Embryonic facial prominence (tissue), 1 donor: ENCODE data around the gene TPM1.

Experiments used
- DNase-seq: peaks from one replicate; pipeline ENCODE4 v3.0.0-alpha.2; 2016; ENCODE audit errors: extremely low spot score

TPM1 gene

GRCh38 chr15:63016234-63016633 is 26.3 kb upstream of the TPM1 start:
- no peak for DNase-seq

DNA sequence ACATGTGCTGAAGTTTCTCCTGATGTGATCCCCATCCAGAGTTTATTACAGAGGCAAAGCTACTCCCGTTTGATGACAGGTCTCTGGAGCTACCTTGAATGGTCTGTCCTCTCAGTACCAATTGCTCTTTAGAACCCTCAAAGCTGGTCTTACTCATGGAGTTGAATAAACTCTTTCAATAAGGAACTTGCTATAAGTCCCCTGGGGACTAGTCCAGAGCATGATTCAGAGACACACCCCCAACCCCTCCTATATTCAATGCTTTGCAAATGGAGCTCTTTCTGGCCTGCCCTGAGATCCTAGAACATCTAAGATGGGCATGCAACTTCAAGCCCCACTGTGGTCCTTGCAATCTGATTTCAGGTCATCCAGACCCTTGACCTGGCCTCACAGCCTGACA is 23.9 kb upstream of the TPM1 start:
- DNase-seq: no peak

DNA sequence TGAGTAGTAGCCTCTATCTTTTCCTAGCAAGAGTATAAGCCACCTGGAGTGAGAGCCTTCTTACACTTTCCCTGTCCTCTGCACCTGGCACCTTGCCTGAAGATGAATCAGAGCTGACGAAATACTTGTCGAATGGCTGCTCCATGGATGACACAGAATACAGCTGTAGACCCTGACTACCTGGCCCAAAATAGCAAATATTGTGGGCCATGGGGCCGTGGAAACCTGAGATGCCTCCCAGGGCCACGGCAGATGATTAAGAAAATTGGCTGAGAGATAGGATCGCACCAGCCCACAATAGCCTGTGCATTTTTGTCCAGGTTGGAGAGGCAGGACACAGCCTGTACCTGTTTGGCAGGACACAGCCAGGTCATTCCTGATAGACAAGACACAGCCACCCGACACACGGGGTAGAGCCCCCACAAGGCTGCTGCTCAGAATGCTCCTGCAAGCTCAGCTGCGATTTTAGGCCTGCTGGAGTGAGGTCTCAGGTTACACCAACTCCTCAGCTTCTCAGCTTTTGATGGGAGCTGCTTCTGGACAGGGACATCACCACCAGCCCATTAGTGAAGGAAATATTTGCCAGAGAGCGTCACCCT is 22.9 kb upstream of the TPM1 start:
- no peak for DNase-seq

GRCh38 chr15:63020128-63020527 is 22.4 kb upstream of the TPM1 start:
- DNase-seq: no peak

- no peak for DNase-seq
Measured at GRCh38 chr15:63020759-63021430, 21.7 kb upstream of the TPM1 start.

- no peak for DNase-seq
Measured at GRCh38 chr15:63022181-63022580, 20.4 kb upstream of the TPM1 start.

- DNase-seq: no peak
Measured at GRCh38 chr15:63022663-63023062, 19.9 kb upstream of the TPM1 start.

DNA sequence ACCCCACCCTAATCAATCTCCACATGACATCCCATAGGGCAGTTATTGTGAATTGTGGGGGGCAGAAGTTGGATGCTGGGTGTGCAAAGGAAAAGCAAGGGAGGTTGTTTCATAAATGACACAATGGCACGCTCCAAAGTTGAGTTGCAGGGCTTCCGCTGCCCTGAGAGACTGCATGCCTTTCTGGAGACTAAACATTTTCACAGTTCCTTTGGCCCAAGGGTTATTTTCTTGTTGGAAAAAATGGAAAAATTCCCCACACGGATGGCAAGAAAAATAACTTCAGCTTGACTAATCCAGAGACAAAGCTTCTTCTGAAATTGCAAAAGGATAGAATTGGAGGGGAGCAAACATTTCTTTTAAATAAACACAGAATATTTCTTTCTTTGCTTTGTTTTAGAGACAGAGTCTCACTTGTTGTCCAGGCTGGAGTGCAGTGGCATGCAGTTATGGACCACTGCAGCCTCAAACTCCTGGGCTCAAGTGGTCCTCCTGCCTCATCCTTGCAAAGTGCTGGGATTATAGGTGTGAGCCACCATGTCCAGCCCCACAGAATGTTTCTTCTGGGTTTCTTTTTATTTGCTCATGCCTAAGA is 19.1 kb upstream of the TPM1 start:
- no peak for DNase-seq

DNA sequence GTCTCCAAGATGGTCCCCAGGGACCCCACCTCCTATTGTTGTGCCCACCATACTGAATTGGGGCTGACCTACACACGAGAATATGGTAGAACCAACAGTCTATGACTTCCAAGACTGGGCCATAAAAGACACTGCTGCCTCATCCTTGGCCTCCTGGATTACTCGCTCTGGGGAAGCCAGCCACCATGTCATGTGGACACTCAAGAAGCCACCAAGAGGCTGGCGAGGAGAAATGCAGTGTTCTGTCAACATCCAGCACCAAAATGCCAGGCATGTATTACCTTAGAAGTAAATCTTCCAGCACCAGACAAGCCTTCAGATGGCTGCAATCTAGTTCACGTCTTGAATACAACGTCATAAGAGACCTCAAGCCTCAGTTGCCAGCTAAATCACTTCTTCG is 17.1 kb upstream of the TPM1 start:
- DNase-seq: no peak

DNA sequence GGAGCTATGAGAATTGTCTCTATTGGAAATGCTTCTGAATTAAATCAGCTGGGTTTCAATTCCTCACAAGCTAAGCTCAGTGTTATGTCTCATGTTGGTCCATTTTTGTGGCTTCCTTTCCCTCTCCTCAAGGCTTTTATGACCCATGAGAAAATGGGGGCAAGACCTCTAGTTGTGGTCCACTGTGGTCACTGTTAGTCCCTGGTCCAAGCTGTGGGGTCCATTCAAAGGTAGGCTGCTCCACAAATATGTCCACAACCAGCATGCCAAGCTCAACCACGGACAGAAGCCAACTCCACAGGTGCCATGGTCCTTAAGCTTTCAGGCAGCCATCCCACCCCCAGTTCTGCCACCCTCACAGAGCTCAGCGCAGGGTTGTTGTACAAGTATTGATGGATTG is 14.9 kb upstream of the TPM1 start:
- DNase-seq: no peak

DNA sequence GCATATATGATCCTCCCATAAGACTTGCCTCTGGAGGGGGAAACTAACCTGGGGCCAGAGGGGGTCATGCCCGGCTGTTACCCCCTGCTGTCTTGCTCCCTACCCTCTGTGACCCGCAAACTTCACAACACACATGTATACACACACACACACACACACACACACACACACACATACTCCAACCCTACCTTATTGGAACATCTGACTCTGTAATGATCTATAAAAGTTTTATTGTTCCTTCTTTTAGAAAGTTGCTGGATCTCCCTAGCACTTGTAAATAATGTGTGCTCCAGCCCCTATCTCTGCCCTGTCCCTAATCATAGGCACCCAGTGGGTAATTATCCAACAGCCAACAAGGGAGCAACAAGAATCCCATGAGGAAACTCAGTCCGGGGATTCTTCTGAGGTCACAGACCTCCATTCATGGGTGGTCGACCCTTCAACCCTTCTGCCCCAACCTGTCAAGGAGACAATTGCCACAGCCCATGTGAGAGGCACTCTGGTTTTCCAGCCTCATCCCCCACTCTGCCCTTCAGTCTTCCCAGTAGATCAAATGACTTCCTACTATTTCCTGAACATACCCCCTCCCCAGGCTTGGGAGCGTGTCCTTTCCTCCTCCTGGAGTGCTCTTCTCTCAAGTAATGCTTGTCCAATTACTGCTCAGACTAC is 14.0 kb upstream of the TPM1 start:
- no peak for DNase-seq

DNA sequence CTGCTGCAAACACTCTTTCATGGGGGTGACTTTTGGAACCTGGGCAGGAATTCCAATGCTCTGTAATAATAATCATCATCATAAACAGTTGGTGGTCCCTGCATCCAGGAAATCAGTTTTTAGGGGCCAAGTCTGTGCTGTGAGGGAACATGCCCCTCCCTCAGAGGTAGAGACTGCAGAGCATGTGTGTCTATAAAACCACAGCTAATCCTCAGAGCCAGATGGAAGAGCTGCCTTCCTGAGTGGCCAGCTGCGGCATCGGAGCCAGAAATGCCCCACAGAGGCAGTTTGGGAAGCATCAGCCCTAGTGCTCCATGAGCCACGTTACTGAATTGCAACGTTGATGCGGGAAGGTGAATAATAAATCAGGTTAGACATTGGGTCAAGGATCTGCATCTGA is 12.9 kb upstream of the TPM1 start:
- DNase-seq: no peak

- no peak for DNase-seq
Measured at GRCh38 chr15:63030101-63030551, 12.4 kb upstream of the TPM1 start.

GRCh38 chr15:63034578-63034977 is 8.0 kb upstream of the TPM1 start:
- DNase-seq: no peak

GRCh38 chr15:63035253-63035652 is 7.3 kb upstream of the TPM1 start:
- no peak for DNase-seq

DNA sequence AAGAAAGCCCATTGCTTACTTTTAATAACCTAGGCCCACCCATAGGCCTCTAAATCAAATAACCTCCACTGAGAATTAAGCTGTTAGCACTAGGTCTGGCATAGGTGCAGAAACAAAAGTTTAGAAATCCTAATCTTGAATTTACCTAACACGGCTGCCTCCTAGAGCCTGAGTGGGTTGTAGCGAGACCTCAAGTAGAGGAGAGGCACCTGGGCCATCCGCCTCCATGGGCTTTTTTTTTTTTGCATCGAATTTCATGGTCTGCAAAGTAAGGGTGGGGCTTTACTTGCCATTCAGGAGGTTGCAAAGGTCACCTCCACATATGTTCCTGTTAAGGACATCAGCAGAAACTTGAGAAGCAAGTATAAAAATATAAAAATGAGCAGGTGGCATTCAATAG is 6.6 kb upstream of the TPM1 start:
- no peak for DNase-seq

- no peak for DNase-seq
Measured at GRCh38 chr15:63037976-63038720, 4.4 kb upstream of the TPM1 start.

DNA sequence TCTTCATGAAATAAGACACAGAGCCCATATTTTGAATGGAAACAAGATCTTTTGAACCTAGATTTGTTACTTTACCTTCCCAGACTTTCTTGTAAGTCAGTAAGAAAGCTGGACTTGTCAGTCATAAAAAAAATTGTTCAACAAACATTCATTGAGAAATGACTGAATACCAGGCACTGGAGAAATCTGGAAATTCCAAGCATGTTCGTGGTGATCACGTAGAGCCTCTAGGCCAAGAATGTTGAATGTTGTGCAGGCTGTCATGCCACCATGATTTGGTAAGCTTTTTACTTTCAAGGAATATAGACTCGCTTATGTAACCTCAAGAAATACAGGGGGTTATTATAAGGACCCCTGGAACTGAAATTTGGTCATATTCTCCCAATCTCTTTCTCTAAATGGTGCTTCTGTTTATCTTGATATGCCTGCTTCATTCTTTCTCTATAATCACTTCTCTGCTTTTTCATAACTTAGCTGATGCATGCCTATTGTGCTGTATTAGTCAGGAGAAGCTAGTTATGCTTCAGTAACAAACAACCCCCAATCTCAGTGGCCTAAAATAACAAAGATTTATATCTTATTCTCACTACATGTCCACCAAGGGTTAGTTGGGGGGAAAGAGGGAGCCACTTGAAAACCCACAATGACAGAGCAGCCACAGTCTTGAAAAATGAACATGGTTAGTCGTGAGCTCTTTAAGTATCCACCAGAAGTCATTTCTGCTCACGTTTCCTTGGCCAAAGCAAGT is 3.4 kb upstream of the TPM1 start:
- no peak for DNase-seq

DNA sequence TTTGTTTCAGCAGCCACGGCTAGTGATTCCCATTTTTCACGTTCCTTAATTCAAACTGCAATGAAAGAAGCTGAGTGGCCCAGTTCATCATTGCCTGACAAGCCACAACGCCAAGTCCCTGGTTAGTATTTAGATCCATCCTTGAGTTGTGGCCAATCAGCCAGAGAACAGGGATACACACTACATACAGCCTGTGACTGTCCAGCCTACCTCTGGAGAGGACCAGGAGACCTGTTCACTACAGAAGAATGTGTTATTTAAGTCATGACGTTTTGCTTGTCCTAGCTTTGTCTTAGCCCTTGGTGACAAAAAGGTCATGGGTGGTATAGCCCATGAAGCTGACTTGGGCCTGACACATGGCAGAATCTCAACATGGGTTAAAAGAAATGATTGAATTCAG is 2.7 kb upstream of the TPM1 start:
- no peak for DNase-seq

DNA sequence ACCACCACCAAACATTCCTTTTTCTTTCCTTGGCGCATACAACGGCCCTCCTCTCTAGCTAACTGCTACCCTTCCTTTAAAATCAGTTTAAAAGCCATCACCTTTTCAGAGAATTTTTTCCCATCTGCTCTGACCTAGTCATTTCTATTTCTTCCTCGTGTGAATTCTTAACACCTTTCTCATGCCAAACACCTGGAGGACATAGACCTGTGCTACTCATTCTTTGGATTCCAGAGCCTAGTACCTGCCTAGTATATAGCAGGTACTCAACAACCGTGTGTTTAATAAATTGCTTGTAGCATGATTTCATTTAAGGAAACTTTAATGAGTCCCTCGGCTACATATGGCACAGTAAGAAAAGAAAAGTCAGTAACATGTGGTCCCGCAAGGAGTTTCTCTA is 2.0 kb upstream of the TPM1 start:
- DNase-seq: no peak

DNA sequence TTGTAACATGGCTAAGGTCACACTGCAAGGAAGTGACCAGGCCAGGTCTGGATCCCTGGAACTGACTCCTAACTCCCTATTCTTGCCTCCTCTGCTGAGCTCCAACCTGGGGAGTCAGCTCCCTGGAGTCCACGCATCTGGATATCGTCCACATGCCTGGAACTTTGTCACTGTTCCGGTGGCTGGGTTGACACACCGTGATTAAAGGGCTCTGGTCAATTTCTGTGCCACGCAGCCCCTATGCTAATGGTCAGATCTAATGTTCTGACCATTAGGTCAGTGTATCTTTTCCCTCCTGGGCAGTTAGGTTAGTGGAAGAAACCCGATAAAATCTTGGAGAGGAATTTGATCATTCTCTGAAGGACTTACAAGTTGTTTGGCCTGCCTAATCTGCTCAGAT is 1.6 kb upstream of the TPM1 start:
- no peak for DNase-seq
